ENCODE measurements around the gene CFAP61. TPM values are rescaled to one million over a fixed set of nuclear protein-coding genes. Genes with fewer than 3 reads are reported as not detected.

CFAP61 gene
- total and polyA plus RNA-seq, 9 of the 15 experiments (the other 6 are each of a cell fraction or from before 2014, with no cell fraction given), result 0.11 TPM; not detected in 8

DNA sequence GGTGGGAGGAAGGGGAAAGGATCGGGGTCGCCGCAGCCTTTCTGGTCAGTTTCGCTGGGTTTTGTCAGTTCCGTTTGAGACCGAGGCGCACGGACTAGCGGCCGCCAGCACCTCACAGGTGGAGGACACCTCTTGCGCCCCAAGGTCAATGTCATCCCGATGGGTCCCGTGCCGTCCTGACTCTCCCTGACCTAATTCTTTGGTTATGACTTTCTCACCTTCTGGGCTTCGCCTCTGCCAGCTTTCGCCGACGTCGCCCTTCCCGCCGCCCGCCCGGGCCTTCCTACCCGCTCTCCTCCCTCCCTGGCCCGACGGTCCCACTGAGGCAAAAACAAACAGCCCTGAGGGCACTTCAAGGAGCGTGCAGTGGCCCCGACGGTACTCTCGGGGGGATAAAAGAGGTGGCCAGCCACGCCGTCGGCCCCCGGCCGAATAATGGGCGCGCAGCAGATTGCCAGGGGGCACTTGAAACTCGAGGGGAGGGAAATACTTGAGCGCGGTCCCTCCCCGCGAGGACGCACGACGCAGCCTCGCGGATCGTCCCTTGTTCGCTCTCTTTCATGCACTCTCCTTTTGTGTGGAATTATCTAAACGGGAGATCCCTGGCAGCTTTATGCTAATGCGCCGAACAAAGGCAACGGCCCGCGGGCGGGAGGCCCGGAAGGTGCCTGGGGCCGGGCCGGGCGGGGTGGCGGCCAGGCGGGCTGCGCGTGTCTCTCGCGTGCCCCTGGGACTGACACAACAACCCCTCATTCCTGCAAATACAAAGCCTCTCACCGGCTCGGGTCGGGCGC is 311.7 kb downstream of the CFAP61 start:
- no peak overlapping the region for H3K9ac ChIP-seq (ENCODE audit: insufficient read depth in 1 of 2, low read depth in 2 of 2, low read length in 2 of 2)
- intact Hi-C loops (cut with micrococcal nuclease) (no loop called here), in situ Hi-C loops (cut with MboI) (no loop called here)
- H3K27me3 ChIP-seq (ENCODE audit: control insufficient read depth in 2 of 2, insufficient read depth in 2 of 2, low read length in 2 of 2), result peaks cover 0 to 16% of the 10 kb centered on the region in 2 experiments; a peak in 2 of 5 replicates
- no peaks in the 10 kb centered on the region for H3K36me3 ChIP-seq (ENCODE audit: control insufficient read depth, insufficient read depth, low read length)
- POLR2A ChIA-PET, result no interaction called here
- DNase-seq (ENCODE audit: extremely low read depth in 1 of 4, low spot score in 3 of 4) (no peak), ATAC-seq (no peak), FAIRE-seq (no peak)
- no TSS peak for BruUV-seq (replicated peaks)
- CTCF ChIA-PET (ENCODE audit: low intra/inter-chr PET ratio), result no interaction called here
- no peak overlapping the region for H3K4me3 ChIP-seq
- 4% methylated on average over 9 of the region's 70 CpGs for WGBS (ENCODE audit: insufficient coverage, low coverage, missing lambda C conversion rate)
- no peak overlapping the region for H3K4me2 ChIP-seq (ENCODE audit: insufficient read depth, low read length)
- no peaks in the 10 kb centered on the region; a peak in 1 of 5 replicates for H3K4me1 ChIP-seq (replicated peaks in 1 of 2; ENCODE audit: control insufficient read depth in 2 of 2, insufficient read depth in 2 of 2, low read length in 2 of 2)
- no peaks in the 10 kb centered on the region for H3K9me3 ChIP-seq (replicated peaks; ENCODE audit: control insufficient read depth, insufficient read depth, low read depth, low read length)
- H3K9me1 ChIP-seq (ENCODE audit: control insufficient read depth, insufficient read depth, low read length), result no peaks in the 10 kb centered on the region
- no peaks in the 10 kb centered on the region for H3K79me2 ChIP-seq (ENCODE audit: control insufficient read depth, insufficient read depth, low read length)
- H4K20me1 ChIP-seq (replicated peaks; ENCODE audit: control insufficient read depth, insufficient read depth, low read length), result no peaks in the 10 kb centered on the region
- no peak overlapping the region for H3K27ac ChIP-seq (ENCODE audit: extremely low read depth, low read depth, low read length)
- no peak overlapping the region for H2AFZ ChIP-seq (ENCODE audit: low read depth, low read length)
- TF ChIP-seq, protein P1, sequence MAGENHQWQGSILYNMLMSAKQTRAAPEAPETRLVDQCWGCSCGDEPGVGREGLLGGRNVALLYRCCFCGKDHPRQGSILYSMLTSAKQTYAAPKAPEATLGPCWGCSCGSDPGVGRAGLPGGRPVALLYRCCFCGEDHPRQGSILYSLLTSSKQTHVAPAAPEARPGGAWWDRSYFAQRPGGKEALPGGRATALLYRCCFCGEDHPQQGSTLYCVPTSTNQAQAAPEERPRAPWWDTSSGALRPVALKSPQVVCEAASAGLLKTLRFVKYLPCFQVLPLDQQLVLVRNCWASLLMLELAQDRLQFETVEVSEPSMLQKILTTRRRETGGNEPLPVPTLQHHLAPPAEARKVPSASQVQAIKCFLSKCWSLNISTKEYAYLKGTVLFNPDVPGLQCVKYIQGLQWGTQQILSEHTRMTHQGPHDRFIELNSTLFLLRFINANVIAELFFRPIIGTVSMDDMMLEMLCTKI (IDR thresholded peaks at IDR 0.05; ENCODE audit: partially characterized antibody), result no peak
- no peak for TF ChIP-seq DPF2 (IDR thresholded peaks at IDR 0.05)
- no peak for TF ChIP-seq MED1 (CRISPR knock-in tag; IDR thresholded peaks at IDR 0.05; ENCODE audit: borderline replicate concordance)
- TF ChIP-seq SIX5 (IDR thresholded peaks at IDR 0.05; ENCODE audit: borderline replicate concordance in 1 of 2, insufficient read depth in 1 of 2, low read depth in 1 of 2, low read length in 2 of 2), result no peak
- TF ChIP-seq CREB1 (IDR thresholded peaks at IDR 0.05), result no peak
- TF ChIP-seq CREB1 (CRISPR knock-in tag; IDR thresholded peaks at IDR 0.05), result no peak
- TF ChIP-seq ZNF23 (CRISPR knock-in tag; IDR thresholded peaks at IDR 0.05), result no peak
- TF ChIP-seq TEAD4 (IDR thresholded peaks at IDR 0.05; ENCODE audit: low read length), result no peak
- TF ChIP-seq TEAD4 (CRISPR knock-in tag; IDR thresholded peaks at IDR 0.05; ENCODE audit: borderline replicate concordance), result no peak
- TF ChIP-seq FOXJ3 (CRISPR knock-in tag; IDR thresholded peaks at IDR 0.05), result no peak
- TF ChIP-seq CBX3 (IDR thresholded peaks at IDR 0.05; ENCODE audit: borderline replicate concordance in 1 of 2, low read length in 2 of 2), result no peak
- TF ChIP-seq RBM25 (IDR thresholded peaks at IDR 0.05; ENCODE audit: low read depth, low read length, severe bottlenecking), result no peak
- TF ChIP-seq, protein P2, sequence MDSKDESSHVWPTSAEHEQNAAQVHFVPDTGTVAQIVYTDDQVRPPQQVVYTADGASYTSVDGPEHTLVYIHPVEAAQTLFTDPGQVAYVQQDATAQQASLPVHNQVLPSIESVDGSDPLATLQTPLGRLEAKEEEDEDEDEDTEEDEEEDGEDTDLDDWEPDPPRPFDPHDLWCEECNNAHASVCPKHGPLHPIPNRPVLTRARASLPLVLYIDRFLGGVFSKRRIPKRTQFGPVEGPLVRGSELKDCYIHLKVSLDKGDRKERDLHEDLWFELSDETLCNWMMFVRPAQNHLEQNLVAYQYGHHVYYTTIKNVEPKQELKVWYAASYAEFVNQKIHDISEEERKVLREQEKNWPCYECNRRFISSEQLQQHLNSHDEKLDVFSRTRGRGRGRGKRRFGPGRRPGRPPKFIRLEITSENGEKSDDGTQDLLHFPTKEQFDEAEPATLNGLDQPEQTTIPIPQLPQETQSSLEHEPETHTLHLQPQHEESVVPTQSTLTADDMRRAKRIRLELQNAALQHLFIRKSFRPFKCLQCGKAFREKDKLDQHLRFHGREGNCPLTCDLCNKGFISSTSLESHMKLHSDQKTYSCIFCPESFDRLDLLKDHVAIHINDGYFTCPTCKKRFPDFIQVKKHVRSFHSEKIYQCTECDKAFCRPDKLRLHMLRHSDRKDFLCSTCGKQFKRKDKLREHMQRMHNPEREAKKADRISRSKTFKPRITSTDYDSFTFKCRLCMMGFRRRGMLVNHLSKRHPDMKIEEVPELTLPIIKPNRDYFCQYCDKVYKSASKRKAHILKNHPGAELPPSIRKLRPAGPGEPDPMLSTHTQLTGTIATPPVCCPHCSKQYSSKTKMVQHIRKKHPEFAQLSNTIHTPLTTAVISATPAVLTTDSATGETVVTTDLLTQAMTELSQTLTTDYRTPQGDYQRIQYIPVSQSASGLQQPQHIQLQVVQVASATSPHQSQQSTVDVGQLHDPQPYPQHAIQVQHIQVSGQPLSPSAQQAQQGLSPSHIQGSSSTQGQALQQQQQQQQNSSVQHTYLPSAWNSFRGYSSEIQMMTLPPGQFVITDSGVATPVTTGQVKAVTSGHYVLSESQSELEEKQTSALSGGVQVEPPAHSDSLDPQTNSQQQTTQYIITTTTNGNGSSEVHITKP (IDR thresholded peaks at IDR 0.05; ENCODE audit: partially characterized antibody), result no peak
- TF ChIP-seq ZKSCAN8 (CRISPR knock-in tag; IDR thresholded peaks at IDR 0.05), result no peak
- TF ChIP-seq, protein P3, sequence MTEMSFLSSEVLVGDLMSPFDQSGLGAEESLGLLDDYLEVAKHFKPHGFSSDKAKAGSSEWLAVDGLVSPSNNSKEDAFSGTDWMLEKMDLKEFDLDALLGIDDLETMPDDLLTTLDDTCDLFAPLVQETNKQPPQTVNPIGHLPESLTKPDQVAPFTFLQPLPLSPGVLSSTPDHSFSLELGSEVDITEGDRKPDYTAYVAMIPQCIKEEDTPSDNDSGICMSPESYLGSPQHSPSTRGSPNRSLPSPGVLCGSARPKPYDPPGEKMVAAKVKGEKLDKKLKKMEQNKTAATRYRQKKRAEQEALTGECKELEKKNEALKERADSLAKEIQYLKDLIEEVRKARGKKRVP (CRISPR knock-in tag; IDR thresholded peaks at IDR 0.05), result no peak
